H9 (cell line): ENCODE data around the gene CISD2. TPM values are rescaled to one million over a fixed set of nuclear protein-coding genes. Genes with fewer than 3 reads are reported as not detected.
"Not testable (repeated sequence)": the region's sequence is repeated elsewhere in the genome, so short reads cannot be mapped to it uniquely, and the experiment has no call there.

Experiments used
- DNase-seq: peaks from one replicate; pipeline ENCODE4 v3.0.0-alpha.2; 2017
- H2AFZ ChIP-seq: one replicate; pipeline ENCODE4 v1.6.1; 2013; ENCODE audit warnings: mild to moderate bottlenecking, low read length, control low read depth, moderate library complexity
- H2AK5ac ChIP-seq: 2 replicates; pipeline ENCODE4 v1.6.1; 2013; ENCODE audit warnings: low read length, control low read depth, mixed read lengths; ENCODE audit not compliant: insufficient read length
- H2BK120ac ChIP-seq: one replicate; pipeline ENCODE4 v1.6.1; 2013; ENCODE audit warnings: low read depth, mild to moderate bottlenecking, low read length, control low read depth, inconsistent platforms; ENCODE audit not compliant: poor library complexity, severe bottlenecking
- H2BK12ac ChIP-seq: 2 replicates; pipeline ENCODE4 v1.6.1; 2013; ENCODE audit warnings: low read length, control low read depth, mixed read lengths, low read depth; ENCODE audit not compliant: insufficient read length
- H2BK15ac ChIP-seq: 2 replicates; pipeline ENCODE4 v1.6.1; 2013; ENCODE audit warnings: low read depth, low read length, control low read depth
- H2BK20ac ChIP-seq: one replicate; pipeline ENCODE4 v1.6.1; 2013; ENCODE audit warnings: low read depth, mild to moderate bottlenecking, low read length, control low read depth, inconsistent platforms; ENCODE audit not compliant: poor library complexity, severe bottlenecking
- H2BK5ac ChIP-seq: 2 replicates; pipeline ENCODE4 v1.6.1; 2013; ENCODE audit warnings: low read length, control low read depth, mixed read lengths; ENCODE audit not compliant: insufficient read length
- H3K14ac ChIP-seq: 2 replicates; pipeline ENCODE4 v1.6.1; 2013; ENCODE audit warnings: low read length, control low read depth; ENCODE audit not compliant: insufficient read depth
- H3K18ac ChIP-seq: 2 replicates; pipeline ENCODE4 v1.6.1; 2013; ENCODE audit warnings: low read depth, mild to moderate bottlenecking, mixed read lengths, low read length, control low read depth; ENCODE audit not compliant: insufficient read length
- H3K23ac ChIP-seq: 2 replicates; pipeline ENCODE4 v1.6.1; 2013; ENCODE audit warnings: low read length, control low read depth, mixed read lengths, low read depth; ENCODE audit not compliant: insufficient read length
- H3K23me2 ChIP-seq: 2 replicates; pipeline ENCODE4 v1.6.1; 2013; ENCODE audit warnings: low read depth, mild to moderate bottlenecking, mixed read lengths, low read length, control low read depth; ENCODE audit not compliant: insufficient read length, poor library complexity, severe bottlenecking
- H3K27ac ChIP-seq: 2 replicates; pipeline ENCODE4 v1.5.1; 2013; ENCODE audit warnings: low read length, control low read depth, mixed read lengths, low read depth; ENCODE audit not compliant: insufficient read length
- H3K27me3 ChIP-seq: 2 replicates; pipeline ENCODE4 v1.6.1; 2013; ENCODE audit warnings: low read length, control low read depth, inconsistent platforms; ENCODE audit not compliant: insufficient read depth
- H3K4ac ChIP-seq: 2 replicates; pipeline ENCODE4 v1.6.1; 2013; ENCODE audit warnings: low read depth, mild to moderate bottlenecking, control low read depth, inconsistent platforms, low read length, moderate library complexity
- H3K4me1 ChIP-seq: 2 replicates; pipeline ENCODE4 v1.6.1; 2013; ENCODE audit warnings: low read length, control low read depth, inconsistent platforms; ENCODE audit not compliant: insufficient read depth
- H3K4me2 ChIP-seq: 2 replicates; pipeline ENCODE4 v1.6.1; 2013; ENCODE audit warnings: low read length, control low read depth, mixed read lengths; ENCODE audit not compliant: insufficient read length, insufficient read depth
- H3K56ac ChIP-seq: 2 replicates; pipeline ENCODE4 v1.6.1; 2013; ENCODE audit warnings: low read depth, mild to moderate bottlenecking, mixed read lengths, low read length, control low read depth; ENCODE audit not compliant: insufficient read length
- H3K79me1 ChIP-seq: 2 replicates; pipeline ENCODE4 v1.6.1; 2013; ENCODE audit warnings: low read depth, mild to moderate bottlenecking, moderate library complexity, low read length, control low read depth, inconsistent platforms; ENCODE audit not compliant: insufficient read depth, poor library complexity, severe bottlenecking
- H3K79me2 ChIP-seq: 2 replicates; pipeline ENCODE4 v1.6.1; 2013; ENCODE audit warnings: low read length, control low read depth, inconsistent platforms; ENCODE audit not compliant: insufficient read depth
- H3K9ac ChIP-seq: 2 replicates; pipeline ENCODE4 v1.6.1; 2013; ENCODE audit warnings: low read length, control low read depth, mixed read lengths; ENCODE audit not compliant: insufficient read length; ENCODE audit errors: extremely low read depth
- H3K9me3 ChIP-seq: one replicate; pipeline ENCODE4 v1.6.1; 2013; ENCODE audit warnings: low read depth, low read length, inconsistent platforms; ENCODE audit not compliant: control insufficient read depth
- H3T11ph ChIP-seq: one replicate; pipeline ENCODE4 v1.6.1; 2013; ENCODE audit warnings: mild to moderate bottlenecking, low read length, control low read depth, inconsistent platforms
- H4K20me1 ChIP-seq: one replicate; pipeline ENCODE4 v1.6.1; 2013; ENCODE audit not compliant: control insufficient read depth, insufficient read length, insufficient read depth
- H4K5ac ChIP-seq: 2 replicates; pipeline ENCODE4 v1.6.1; 2013; ENCODE audit warnings: low read depth, mild to moderate bottlenecking, mixed read lengths, low read length, control low read depth; ENCODE audit not compliant: insufficient read length
- H4K8ac ChIP-seq: replicated peaks from 2 replicates; pipeline ENCODE4 v1.6.1; 2013; ENCODE audit warnings: low read length, control low read depth, mixed read lengths, low read depth; ENCODE audit not compliant: insufficient read length
- H4K91ac ChIP-seq: 2 replicates; pipeline ENCODE4 v1.6.1; 2013; ENCODE audit warnings: low read depth, mild to moderate bottlenecking, moderate library complexity, mixed read lengths, low read length, control low read depth; ENCODE audit not compliant: insufficient read length
- H3K27ac Mint-ChIP-seq, 3 experiments: 2 replicates in 2 of 3; 3 replicates in 1 of 3; pipeline ENCODE4 v1.8.0; 2020 to 2021; ENCODE audit warnings: mixed read lengths in 3 of 3, mild to moderate bottlenecking in 1 of 3, moderate library complexity in 1 of 3
- H3K27me3 Mint-ChIP-seq: 2 replicates; pipeline ENCODE4 v1.8.0; 2021; ENCODE audit warnings: low read depth, mild to moderate bottlenecking, moderate library complexity, mixed read lengths
- H3K36me3 Mint-ChIP-seq, 3 experiments: 2 replicates in 2 of 3; 3 replicates in 1 of 3; pipeline ENCODE4 v1.8.0; 2020 to 2021; ENCODE audit warnings: low read depth in 3 of 3, mixed read lengths in 3 of 3; ENCODE audit not compliant: insufficient read depth in 1 of 3
- H3K4me1 Mint-ChIP-seq, 2 experiments: 2 replicates each; pipeline ENCODE4 v1.8.0; 2020; ENCODE audit warnings: mixed read lengths in 2 of 2
- H3K4me3 Mint-ChIP-seq, 2 experiments: 2 replicates in 1 of 2; 3 replicates in 1 of 2; pipeline ENCODE4 v1.8.0; 2020 to 2021; ENCODE audit warnings: mild to moderate bottlenecking in 2 of 2, mixed read lengths in 2 of 2, moderate library complexity in 1 of 2
- H3K9me3 Mint-ChIP-seq, 2 experiments: 2 replicates in 1 of 2; 3 replicates in 1 of 2; pipeline ENCODE4 v1.8.0; 2020; ENCODE audit warnings: mild to moderate bottlenecking in 2 of 2, mixed read lengths in 2 of 2, moderate library complexity in 1 of 2
- WGBS: extraction: QIAGEN DNeasy Blood & Tissue Kit; methylation state at CpG from one replicate; pipeline ENCODE4 v1.1.7; 2013; ENCODE audit warnings: missing lambda C conversion rate, low lambda C conversion rate, mixed read lengths; ENCODE audit not compliant: insufficient read length; ENCODE audit errors: extremely low coverage; 5-methylcytosine and 5-hydroxymethylcytosine counted together
- total RNA-seq: library from RNA; stranded (reverse); gene quantifications from 2 replicates; pipeline ENCODE4 v1.2.1, GENCODE V29; 2021
- TF ChIP-seq, protein P1 (sequence below): fragments of 200-600 bp; sonication (generic); conservative IDR thresholded peaks from 3 replicates; pipeline ENCODE4 v1.8.0; 2021; ENCODE audit warnings: antibody characterized with exemption, mild to moderate bottlenecking

CISD2 gene
- total RNA-seq, 1 experiment from 2014 or later: 45.6 TPM

GRCh38 chr4:102883278-102883677 is 14.5 kb downstream of the CISD2 start:
- Histone ChIP-seq H2BK15ac (no peak overlapping the region), H3K4me1 (0 out of 2 replicates have a peak, but pooled peaks cover 6% of the 10 kb centered on the region), H4K91ac (no peak overlapping the region), H3K23ac (no peak overlapping the region), H2BK120ac (peak overlapping the region; percentile 6), H3K18ac (no peak overlapping the region), H3K4ac (no peak overlapping the region), H2AK5ac (no peak overlapping the region), H3K14ac (no peak overlapping the region), H4K20me1 (no peaks in the 10 kb centered on the region), H3K9me3 (no peaks in the 10 kb centered on the region), H3K79me2 (no peaks in the 10 kb centered on the region; the same call in 1 of the 2 replicates), H3K9ac (no peak overlapping the region), H2BK20ac (no peak overlapping the region), H3K4me2 (no peak overlapping the region), H3K27ac (no peak overlapping the region), H3K79me1 (no peaks in the 10 kb centered on the region), H2AFZ (no peak overlapping the region), H2BK12ac (no peak overlapping the region), H4K5ac (no peak overlapping the region), H3K27me3 (no peaks in the 10 kb centered on the region), H3T11ph (no peak overlapping the region), H3K23me2 (no peaks in the 10 kb centered on the region), H4K8ac (no peak overlapping the region), H2BK5ac (no peak overlapping the region), H3K56ac (no peak overlapping the region)
- WGBS: no CpG with 5 or more reads among the region's 2 CpGs
- peak overlapping the region; percentile 7 to 77 (median 56); a peak in 6 of 7 replicates for H3K27ac Mint-ChIP-seq
- no peaks in the 10 kb centered on the region for H3K27me3 Mint-ChIP-seq
- H3K4me1 Mint-ChIP-seq: peaks cover 10 to 14% of the 10 kb centered on the region in 2 experiments
- peaks cover 10 to 18% (median 15%) of the 10 kb centered on the region in 3 experiments for H3K36me3 Mint-ChIP-seq
- H3K9me3 Mint-ChIP-seq: peaks cover 4 to 5% of the 10 kb centered on the region in 2 experiments
- no peak for DNase-seq
- TF ChIP-seq, protein P1, sequence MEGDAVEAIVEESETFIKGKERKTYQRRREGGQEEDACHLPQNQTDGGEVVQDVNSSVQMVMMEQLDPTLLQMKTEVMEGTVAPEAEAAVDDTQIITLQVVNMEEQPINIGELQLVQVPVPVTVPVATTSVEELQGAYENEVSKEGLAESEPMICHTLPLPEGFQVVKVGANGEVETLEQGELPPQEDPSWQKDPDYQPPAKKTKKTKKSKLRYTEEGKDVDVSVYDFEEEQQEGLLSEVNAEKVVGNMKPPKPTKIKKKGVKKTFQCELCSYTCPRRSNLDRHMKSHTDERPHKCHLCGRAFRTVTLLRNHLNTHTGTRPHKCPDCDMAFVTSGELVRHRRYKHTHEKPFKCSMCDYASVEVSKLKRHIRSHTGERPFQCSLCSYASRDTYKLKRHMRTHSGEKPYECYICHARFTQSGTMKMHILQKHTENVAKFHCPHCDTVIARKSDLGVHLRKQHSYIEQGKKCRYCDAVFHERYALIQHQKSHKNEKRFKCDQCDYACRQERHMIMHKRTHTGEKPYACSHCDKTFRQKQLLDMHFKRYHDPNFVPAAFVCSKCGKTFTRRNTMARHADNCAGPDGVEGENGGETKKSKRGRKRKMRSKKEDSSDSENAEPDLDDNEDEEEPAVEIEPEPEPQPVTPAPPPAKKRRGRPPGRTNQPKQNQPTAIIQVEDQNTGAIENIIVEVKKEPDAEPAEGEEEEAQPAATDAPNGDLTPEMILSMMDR: no peak
- no peak overlapping the region for H3K4me3 Mint-ChIP-seq

- H3K27me3 ChIP-seq, H2BK15ac ChIP-seq, H3K9ac ChIP-seq, H3K27ac Mint-ChIP-seq, H3K9me3 Mint-ChIP-seq, H3K56ac ChIP-seq, H3K23ac ChIP-seq, H4K8ac ChIP-seq, H3K27ac ChIP-seq, H3K79me1 ChIP-seq, H2BK5ac ChIP-seq, H3K27me3 Mint-ChIP-seq, H2BK20ac ChIP-seq, H3K4me3 Mint-ChIP-seq, H4K20me1 ChIP-seq, H3K9me3 ChIP-seq, H4K5ac ChIP-seq, H3K18ac ChIP-seq, H2BK120ac ChIP-seq, H3K4me2 ChIP-seq, H2BK12ac ChIP-seq, H3K4me1 ChIP-seq, H2AFZ ChIP-seq, H3K14ac ChIP-seq, H3K23me2 ChIP-seq, H2AK5ac ChIP-seq, H3K4ac ChIP-seq, H3T11ph ChIP-seq, H4K91ac ChIP-seq, H3K79me2 ChIP-seq: not testable (repeated sequence)
- Mint-ChIP-seq H3K36me3 (peaks cover 4 to 12% (median 6%) of the 10 kb centered on the region in 3 experiments; a peak in 4 of 7 replicates), H3K4me1 (peaks cover 11 to 17% of the 10 kb centered on the region in 2 experiments)
- peak; percentile 36 for DNase-seq
- WGBS: no CpG with 5 or more reads among the region's 2 CpGs
Measured at GRCh38 chr4:102888570-102888969, 19.8 kb downstream of the CISD2 start.
